M059J (cell line): ENCODE results near the gene PPFIA4. TPM values are rescaled to one million over a fixed set of nuclear protein-coding genes. Genes with fewer than 3 reads are reported as not detected.

ENCODE experiments used
- DNase-seq: peaks from one replicate; pipeline ENCODE4 v3.0.0-alpha.2; 2012; ENCODE audit warnings: low read depth
- total RNA-seq: library from RNA; depleted of rRNA; stranded (reverse); fragments of >200 nt; shearing (Covaris generic); gene quantifications from 2 replicates; pipeline ENCODE4 v1.2.3, GENCODE V29; 2014

PPFIA4 gene
- total RNA-seq, 1 experiment from 2014 or later = 12.1 TPM

- no peak for DNase-seq
Observed at GRCh38 chr1:203057911-203058675, 31.8 kb downstream of the PPFIA4 start.

DNA sequence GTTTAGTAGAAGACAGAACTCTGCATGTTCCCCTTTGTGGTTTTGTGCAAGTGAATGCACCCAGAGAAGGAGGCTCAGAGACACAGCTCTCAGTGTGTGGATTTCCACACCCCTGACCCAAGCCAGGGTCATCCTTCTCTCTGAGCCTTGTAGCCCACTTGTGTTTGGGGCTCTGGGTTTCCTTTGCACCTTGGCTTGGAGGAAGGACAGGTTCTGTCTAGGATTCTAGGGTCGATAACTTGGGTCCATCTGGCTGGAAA is 32.3 kb downstream of the PPFIA4 start:
- DNase-seq = no peak

DNA sequence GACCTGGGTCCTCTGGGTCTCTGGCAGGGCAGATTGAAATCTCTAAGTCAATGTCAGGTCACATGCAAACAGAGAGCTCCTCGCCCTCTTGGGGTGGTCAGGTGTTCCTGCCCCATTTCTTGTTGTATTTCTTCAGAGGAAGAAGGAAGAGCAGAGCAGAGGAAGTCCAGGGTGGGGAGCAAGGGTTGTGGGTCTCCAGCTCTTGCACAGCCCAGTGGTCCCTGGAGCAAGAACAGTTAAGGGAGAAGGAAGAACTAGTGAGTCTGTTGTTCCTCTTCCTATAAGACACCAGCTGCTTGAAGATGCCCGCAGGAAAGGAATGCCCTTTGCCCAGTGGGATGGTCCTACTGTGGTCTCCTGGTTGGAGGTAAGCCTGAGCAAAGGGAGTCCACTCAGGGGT is 33.2 kb downstream of the PPFIA4 start:
- no peak for DNase-seq

DNA sequence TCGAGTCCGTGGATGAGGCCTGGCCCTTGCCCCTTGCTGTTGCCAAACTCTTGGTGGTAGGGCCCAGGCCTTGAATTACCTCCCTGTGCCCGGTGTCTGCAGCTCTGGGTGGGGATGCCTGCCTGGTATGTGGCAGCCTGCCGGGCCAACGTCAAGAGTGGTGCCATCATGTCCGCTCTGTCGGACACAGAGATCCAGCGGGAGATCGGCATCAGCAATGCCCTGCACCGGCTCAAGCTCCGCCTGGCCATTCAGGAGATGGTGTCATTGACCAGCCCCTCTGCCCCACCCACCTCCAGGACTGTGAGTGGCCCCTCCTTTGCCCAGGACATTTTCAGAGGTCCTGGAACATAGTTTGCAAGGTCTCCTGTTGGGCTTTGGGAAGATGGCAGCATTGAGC is 33.8 kb downstream of the PPFIA4 start:
- DNase-seq = no peak

GRCh38 chr1:203063287-203063686 is 37.0 kb downstream of the PPFIA4 start:
- DNase-seq = no peak

DNA sequence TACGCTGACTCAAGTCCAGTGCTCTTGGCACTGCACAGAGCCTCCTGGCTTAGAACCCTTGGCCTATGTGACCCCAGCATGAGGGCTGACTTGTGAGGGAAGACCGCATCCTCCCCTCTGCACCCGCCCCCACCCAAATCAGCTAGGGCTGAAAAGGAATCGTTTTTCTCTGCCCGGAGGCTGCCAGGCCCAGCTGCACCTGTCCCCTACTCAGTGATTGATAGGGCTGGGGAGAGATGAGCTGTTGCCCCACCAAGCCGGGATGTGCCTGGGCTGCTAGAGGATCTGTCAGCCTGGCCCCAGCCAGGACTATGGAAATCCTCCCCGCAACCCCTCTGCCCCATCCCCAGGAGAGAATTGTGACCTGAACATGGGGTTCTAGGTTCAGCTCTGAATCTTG is 38.9 kb downstream of the PPFIA4 start:
- DNase-seq = no peak

GRCh38 chr1:203065986-203066385 is 39.7 kb downstream of the PPFIA4 start:
- DNase-seq = no peak

GRCh38 chr1:203066965-203067364 is 40.7 kb downstream of the PPFIA4 start:
- no peak for DNase-seq

DNA sequence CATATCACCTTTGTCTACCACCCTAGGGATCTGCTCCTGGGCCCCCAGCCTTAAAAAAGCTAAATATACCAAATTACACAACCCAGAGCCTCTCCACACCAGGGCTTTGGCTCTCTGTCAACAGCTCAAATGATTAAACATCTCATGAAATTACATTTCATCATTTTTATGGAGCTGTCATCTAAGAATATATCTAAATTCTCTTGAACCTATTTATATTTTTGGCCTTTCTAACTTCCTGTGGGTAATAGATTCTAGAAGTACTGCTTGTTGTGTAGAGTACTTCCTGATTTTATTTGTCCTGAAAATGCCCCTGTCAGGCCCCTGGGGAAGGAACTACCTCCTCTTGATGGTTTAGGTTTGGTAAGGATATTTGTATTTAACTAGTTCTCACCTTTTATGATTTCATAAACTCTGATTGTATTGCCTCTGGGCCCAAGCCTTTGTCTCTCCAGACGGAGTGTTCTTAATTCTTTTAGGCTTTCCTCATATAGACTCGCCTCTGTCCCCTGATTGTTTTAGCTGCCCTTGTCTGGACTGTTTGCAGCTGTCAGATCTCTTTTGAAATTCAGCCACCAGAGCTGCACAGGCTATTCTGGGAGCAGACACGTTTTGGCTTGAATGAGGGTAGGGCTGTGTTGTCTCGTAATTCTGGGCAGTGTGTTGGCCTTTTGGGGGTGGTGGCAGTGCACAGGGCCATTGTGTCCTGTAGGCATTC is 42.9 kb downstream of the PPFIA4 start:
- no peak for DNase-seq

DNA sequence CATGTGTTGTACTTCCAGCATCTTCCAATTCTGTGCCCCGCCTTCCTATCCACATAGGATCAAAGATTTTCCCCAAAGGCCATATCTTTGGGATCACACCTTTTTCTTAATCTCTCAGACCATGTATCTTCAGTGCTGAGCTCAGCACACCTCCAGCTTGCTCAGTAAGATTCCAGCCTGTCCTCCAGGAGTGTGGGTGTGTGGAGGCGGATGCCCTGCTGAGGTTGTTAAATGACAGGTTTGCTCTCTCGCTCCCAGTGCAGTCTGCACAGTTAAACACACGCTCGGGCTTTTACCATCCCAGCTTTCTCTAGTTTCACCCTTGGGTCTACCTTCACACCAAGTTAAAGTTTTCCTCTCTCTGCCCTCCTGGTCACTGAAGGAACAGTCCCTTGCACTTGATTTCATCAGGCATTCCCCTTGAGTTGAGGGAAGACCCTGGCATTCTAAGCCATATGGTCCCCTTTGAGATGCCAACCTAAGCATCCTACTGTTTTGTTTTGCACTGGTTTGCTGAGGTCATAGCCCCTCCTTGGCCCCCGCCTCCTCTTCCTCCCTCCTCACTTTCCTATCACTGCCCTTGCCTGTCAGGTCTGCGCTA is 45.8 kb downstream of the PPFIA4 start:
- no peak for DNase-seq

DNA sequence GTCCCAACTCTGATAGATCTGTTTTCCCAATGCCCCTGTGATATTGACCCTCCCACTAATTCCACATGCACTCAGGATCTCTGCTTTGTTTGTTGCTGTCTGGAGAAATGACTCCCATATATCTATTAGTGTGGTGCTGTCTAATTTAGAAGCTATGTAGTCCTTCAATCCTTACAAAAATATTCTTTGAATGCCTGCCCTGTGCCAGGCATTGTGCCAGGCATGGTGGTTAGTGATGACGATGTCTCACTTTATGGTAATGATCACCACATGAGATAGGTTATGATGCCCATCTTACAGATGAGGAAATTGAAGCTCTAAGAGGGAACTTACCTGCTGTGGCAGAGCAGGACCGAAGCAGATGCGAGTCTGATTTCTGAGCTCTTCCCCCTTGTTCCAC is 46.6 kb downstream of the PPFIA4 start:
- DNase-seq = peak; percentile 18

GRCh38 chr1:203073469-203073868 is 47.2 kb downstream of the PPFIA4 start:
- no peak for DNase-seq

GRCh38 chr1:203074610-203075009 is 48.3 kb downstream of the PPFIA4 start:
- DNase-seq = no peak

DNA sequence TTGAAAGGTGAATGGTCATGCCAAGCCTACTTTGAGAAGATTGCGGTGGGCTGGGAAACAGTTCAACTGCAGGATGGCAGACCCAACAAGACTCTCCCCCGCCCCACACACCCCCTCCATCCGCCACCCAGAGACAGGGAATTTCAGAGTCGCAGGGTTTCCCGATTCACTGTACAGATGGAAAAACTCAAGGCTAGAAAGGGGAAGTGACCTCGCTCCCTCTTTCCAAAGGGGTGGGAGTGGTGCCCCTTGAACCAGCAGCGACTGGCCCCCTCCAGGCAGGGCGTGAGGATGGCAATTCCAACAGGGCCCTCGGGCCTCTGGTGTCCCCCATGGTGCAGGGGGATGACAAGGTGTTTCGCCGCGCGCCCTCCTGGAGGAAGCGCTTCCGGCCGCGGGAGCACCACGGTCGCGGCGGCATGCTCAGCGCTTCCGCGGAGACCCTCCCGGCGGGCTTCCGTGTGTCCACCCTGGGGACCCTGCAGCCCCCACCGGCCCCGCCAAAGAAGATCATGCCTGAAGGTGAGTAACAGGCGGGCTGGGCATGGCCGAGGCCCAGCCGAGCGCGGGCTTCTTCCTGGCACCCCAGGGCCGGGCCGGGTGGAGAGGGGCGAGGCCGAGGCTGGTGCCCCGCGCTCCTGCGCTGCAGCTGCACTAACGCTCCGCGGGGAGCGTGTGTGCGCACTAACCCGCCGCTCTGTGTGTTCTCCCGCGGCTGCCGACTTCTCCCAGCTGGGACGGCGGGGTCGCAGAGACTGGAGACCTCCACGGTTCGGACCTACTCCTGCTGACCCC is 49.1 kb downstream of the PPFIA4 start:
- DNase-seq = no peak

- DNase-seq = no peak
Observed at GRCh38 chr1:203076031-203076511, 49.8 kb downstream of the PPFIA4 start.

DNA sequence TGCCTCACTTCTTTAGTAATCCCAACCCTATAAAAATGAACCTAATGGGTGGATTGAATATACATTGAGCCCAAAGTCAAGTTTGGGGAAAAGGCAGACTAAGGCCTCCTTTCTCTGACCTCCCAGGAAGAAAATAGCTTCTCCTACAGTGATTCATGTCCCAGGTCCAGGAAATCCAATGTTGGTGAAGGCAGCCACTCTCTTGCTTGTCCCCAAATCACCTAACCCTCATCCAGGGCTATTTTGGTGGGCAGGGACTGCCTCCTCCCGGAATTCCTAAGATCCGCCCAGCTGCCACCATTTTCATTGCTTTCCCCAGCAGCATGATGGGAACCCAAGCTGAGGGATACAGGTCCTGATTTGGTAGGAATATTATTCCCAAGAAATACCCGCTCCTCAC is 51.1 kb downstream of the PPFIA4 start:
- DNase-seq = no peak

GRCh38 chr1:203077956-203078355 is 51.7 kb downstream of the PPFIA4 start:
- DNase-seq = no peak

GRCh38 chr1:203078478-203078877 is 52.2 kb downstream of the PPFIA4 start:
- DNase-seq = no peak

DNA sequence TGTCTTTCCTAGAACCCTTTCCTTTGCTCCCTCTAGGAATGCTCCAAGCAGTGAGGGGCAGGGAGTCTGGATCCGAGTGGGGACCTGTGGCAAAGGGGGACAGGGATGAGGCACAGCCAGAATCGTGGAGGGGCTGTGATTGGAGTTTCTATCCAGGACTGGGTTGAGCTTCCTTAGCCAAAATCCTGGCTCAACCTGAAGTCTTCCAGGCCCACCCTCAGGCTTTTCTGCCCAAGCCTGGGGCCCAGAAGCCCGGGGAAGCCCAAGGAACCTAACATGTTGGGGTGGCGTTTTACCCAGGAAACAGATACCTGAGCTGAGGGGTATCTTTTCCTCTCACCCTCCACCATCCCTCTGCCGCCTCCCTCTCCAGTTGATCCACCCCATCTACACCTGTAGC is 54.2 kb downstream of the PPFIA4 start:
- DNase-seq = no peak

GRCh38 chr1:203081465-203082230 is 55.4 kb downstream of the PPFIA4 start:
- no peak for DNase-seq

GRCh38 chr1:203082231-203082505 is 55.9 kb downstream of the PPFIA4 start:
- DNase-seq = no peak
